GM12878 (cell line): Measurements from ENCODE around the gene MTR. TPM values are rescaled to one million over a fixed set of nuclear protein-coding genes. Genes with fewer than 3 reads are reported as not detected.

Experiments used
- ATAC-seq: fragments of 200-7000 bp; cut with Tn5 transposase; 3 replicates; pipeline ENCODE4 v1.9.1; 2020; ENCODE audit warnings: mild to moderate bottlenecking, moderate library complexity
- BruUV-seq: library from RNA; stranded (reverse); fragments of 400-500 nt; replicated peaks from 2 replicates; lab custom pipeline; 2021; lab: Mats Ljungman, UMichigan
- CTCF ChIA-PET: fragments of 300-600 bp; sonication (Branson Sonifier 250); formaldehyde crosslinking; extraction: SDS; loops from one replicate; lab custom pipeline; 2021; ENCODE audit warnings: inconsistent platforms; lab: Yijun Ruan, JAX
- POLR2A ChIA-PET: fragments of 350-600 bp; formaldehyde crosslinking; extraction: SDS; loops from one replicate; lab custom pipeline; 2021; ENCODE audit warnings: inconsistent platforms; lab: Charles Lee
- RAD21 ChIA-PET: fragments of 300-600 bp; sonication (Branson Sonifier 250); formaldehyde crosslinking; loops from one replicate; lab custom pipeline; 2023; ENCODE audit warnings: antibody characterized with exemption; ENCODE audit not compliant: unreplicated experiment; lab: Charles Lee
- SMC1A ChIA-PET: fragments of 300-600 bp; sonication (Branson Sonifier 250); formaldehyde crosslinking; loops from one replicate; lab custom pipeline; 2023; ENCODE audit not compliant: unreplicated experiment, uncharacterized antibody; lab: Charles Lee
- DNase-seq: peaks from one replicate; pipeline ENCODE4 v3.0.0-alpha.2; 2011; ENCODE audit warnings: low read depth, low spot score
- FAIRE-seq: peaks from 3 replicates; lab custom pipeline; 2011; peaks lifted over from hg19 to GRCh38; lab: Jason Lieb, UNC
- H2AFZ ChIP-seq: 2 replicates; pipeline ENCODE4 v1.6.0; 2011; ENCODE audit warnings: low read depth, low read length, control low read depth; ENCODE audit not compliant: control insufficient read depth
- H3K27ac ChIP-seq: 2 replicates; pipeline ENCODE4 v1.5.1; 2011; ENCODE audit warnings: control low read depth; ENCODE audit not compliant: control insufficient read depth, insufficient read depth
- H3K27me3 ChIP-seq, 2 experiments: replicated peaks in 1 of 2; 2 replicates each; pipeline versions ENCODE4 v1.6.0 to v1.6.1; 2011; ENCODE audit warnings: low read length in 1 of 2; ENCODE audit not compliant: control insufficient read depth in 2 of 2, insufficient read depth in 2 of 2
- H3K36me3 ChIP-seq, 2 experiments: 2 replicates each; pipeline ENCODE4 v1.5.1; 2011; ENCODE audit warnings: low read length in 1 of 2; ENCODE audit not compliant: control insufficient read depth in 2 of 2, insufficient read depth in 2 of 2
- H3K4me1 ChIP-seq: 2 replicates; pipeline ENCODE4 v1.6.1; 2011; ENCODE audit warnings: mild to moderate bottlenecking, low read length, moderate library complexity, mixed read lengths; ENCODE audit not compliant: control insufficient read depth, insufficient read depth
- H3K4me2 ChIP-seq: 2 replicates; pipeline ENCODE4 v1.6.0; 2011; ENCODE audit warnings: control low read depth; ENCODE audit not compliant: control insufficient read depth, insufficient read depth
- H3K4me3 ChIP-seq: fragments of 200-600 bp; sonication (generic); 2 replicates; pipeline ENCODE4 v1.5.1; 2016
- H3K79me2 ChIP-seq: 2 replicates; pipeline ENCODE4 v1.6.0; 2011; ENCODE audit warnings: low read length; ENCODE audit not compliant: control insufficient read depth, insufficient read depth
- H3K9ac ChIP-seq: 2 replicates; pipeline ENCODE4 v1.8.0; 2011; ENCODE audit warnings: low read length, control low read depth, mixed read lengths; ENCODE audit not compliant: control insufficient read depth, insufficient read depth
- H3K9me3 ChIP-seq: replicated peaks from 3 replicates; pipeline ENCODE4 v1.5.1; 2011; ENCODE audit warnings: mild to moderate bottlenecking, low read length; ENCODE audit not compliant: control insufficient read depth, insufficient read depth
- H4K20me1 ChIP-seq: 2 replicates; pipeline ENCODE4 v1.6.0; 2011; ENCODE audit not compliant: control insufficient read depth, insufficient read depth
- CHD4 ChIP-seq: fragments of 200-600 bp; sonication (generic); IDR thresholded peaks from 2 replicates; pipeline ENCODE4 v1.6.1; 2016; ENCODE audit warnings: mild to moderate bottlenecking
- ELK1 ChIP-seq: IDR thresholded peaks from 2 replicates; pipeline ENCODE4 v1.6.1; 2012; ENCODE audit warnings: low read depth, low read length, improper control_type of control experiment
- HDGF ChIP-seq: fragments of 450-650 bp; IDR thresholded peaks from 2 replicates; pipeline ENCODE4 v1.6.1; 2016; ENCODE audit warnings: antibody characterized with exemption
- IRF5 ChIP-seq: fragments of 450-650 bp; IDR thresholded peaks from 2 replicates; pipeline ENCODE4 v1.6.1; 2017; ENCODE audit warnings: borderline replicate concordance
- MEF2A ChIP-seq: IDR thresholded peaks from 2 replicates; pipeline ENCODE4 v1.6.1; 2011; ENCODE audit warnings: low read depth, mild to moderate bottlenecking, low read length, moderate library complexity; ENCODE audit not compliant: insufficient read depth
- MXI1 ChIP-seq: fragments of 150-350 bp; IDR thresholded peaks from 2 replicates; pipeline ENCODE4 v1.6.1; 2011; ENCODE audit warnings: low read depth, mild to moderate bottlenecking, inconsistent platforms, low read length, improper control_type of control experiment
- NRF1 ChIP-seq: conservative IDR thresholded peaks from 2 replicates; pipeline ENCODE4 v1.6.1; 2011; ENCODE audit warnings: mild to moderate bottlenecking, low read depth, low read length, improper control_type of control experiment
- RBBP5 ChIP-seq: fragments of 200-600 bp; sonication (generic); conservative IDR thresholded peaks from 2 replicates; pipeline ENCODE4 v1.6.1; 2016
- RUNX3 ChIP-seq: IDR thresholded peaks from 2 replicates; pipeline ENCODE4 v1.6.1; 2012; ENCODE audit warnings: low read length, inconsistent platforms
- SUPT20H ChIP-seq: IDR thresholded peaks from 2 replicates; pipeline ENCODE4 v1.6.1; 2011; ENCODE audit warnings: low read depth, mild to moderate bottlenecking, low read length, moderate library complexity, borderline replicate concordance; ENCODE audit not compliant: control insufficient read depth
- WGBS: methylation state at CpG from one replicate; pipeline ENCODE4 v1.1.6; 2016; ENCODE audit warnings: low lambda C conversion rate; ENCODE audit not compliant: insufficient replicate concordance, insufficient coverage; ENCODE audit errors: missing lambda C conversion rate; 5-methylcytosine and 5-hydroxymethylcytosine counted together
- in situ Hi-C: fragments of 300-500 bp; cut with MboI; formaldehyde crosslinking; loops from 9 replicates; pipeline ENCODE4 v1.14.3; 2018; ENCODE audit warnings: mixed read lengths
- intact Hi-C: fragments of 100-400 bp; cut with micrococcal nuclease; formaldehyde crosslinking; loops from one replicate; pipeline ENCODE4 v1.14.2; 2022; ENCODE audit not compliant: unreplicated experiment
- polyA plus RNA-seq, 11 experiments: library from polyadenylated mRNA; depleted of rRNA in 4 of 11; unstranded in 6 of 11; stranded (reverse) in 5 of 11; fragments of >200 nt; fragmentation: Nextera tagmentation in 4 of 11; fragmentation: Illumina TruSeq in 1 of 11; extraction: Ambion mirVana in 4 of 11; extraction: Trizol in 1 of 11; gene quantifications; 1 replicate in 1 of 11; 2 replicates in 10 of 11; pipeline versions ENCODE4 v1.2.1 to v1.2.3, GENCODE V29; 2011 to 2016; ENCODE audit warnings: inconsistent platforms in 2 of 11, missing spikeins in 2 of 11, low read depth in 1 of 11
- total RNA-seq, 4 experiments: library from RNA; depleted of rRNA in 3 of 4; stranded (reverse); fragments of >200 nt in 3 of 4; fragmentation: Illumina TruSeq in 1 of 4; extraction: Trizol in 1 of 4; gene quantifications; 2 replicates each; pipeline versions ENCODE4 v1.2.1 to v1.2.3, GENCODE V29; 2013 to 2021

The MTR gene
- total and polyA plus RNA-seq, 10 of the 15 experiments (the other 5 are each of a cell fraction or from before 2014, with no cell fraction given) = 2.4 to 38.7 (median 16.5) TPM

- H3K36me3 ChIP-seq = peaks cover 6 to 38% of the 10 kb centered on the region in 2 experiments
- FAIRE-seq = no peak
- H3K4me1 ChIP-seq = no peaks in the 10 kb centered on the region
- H3K9ac ChIP-seq = no peak overlapping the region
- ChIA-PET SMC1A (interaction anchor here (1.3 kb wide), 1 partner anchor 12 kb away, joined by 3 read pairs; no protein-coding TSS in a partner anchor), CTCF (no interaction called here), RAD21 (no interaction called here), POLR2A (no interaction called here)
- in situ Hi-C loops = no loop called here
- H3K27me3 ChIP-seq = no peaks in the 10 kb centered on the region
- intact Hi-C loops = no loop called here
- 97% methylated on average over 3 of the region's 3 CpGs for WGBS
- H3K4me3 ChIP-seq = no peak overlapping the region
- H3K79me2 ChIP-seq = peaks cover 2% of the 10 kb centered on the region
- no TSS peak for BruUV-seq
- H3K9me3 ChIP-seq = no peaks in the 10 kb centered on the region
- no peak for DNase-seq
- no peak overlapping the region for H2AFZ ChIP-seq
- H3K27ac ChIP-seq = no peak overlapping the region
- no peak overlapping the region for H3K4me2 ChIP-seq
- ATAC-seq = no peak
- H4K20me1 ChIP-seq = no peaks in the 10 kb centered on the region
- TF ChIP-seq NRF1 (no peak), MXI1 (no peak), SUPT20H (no peak), ELK1 (no peak), CHD4 (no peak), RBBP5 (no peak), MEF2A (no peak), HDGF (no peak), IRF5 (no peak), RUNX3 (no peak)
Measured at GRCh38 chr1:236810018-236810417, 14.9 kb downstream of the MTR start.
